Stimulated activated CD8-positive, alpha-beta memory T cell treated with anti-CD3 and anti-CD28 coated beads, Interleukin-7, amount 100 ng/mL, for 48 hours (primary cell): Measurements from ENCODE around the gene ZNF793.
A peak's percentile ranks its signal among the peaks of the same experiment; 100 is the strongest.

Experiments used
- DNase-seq, 2 donors: peaks; one replicate each; pipeline ENCODE4 v3.0.0-alpha.2; 2020; ENCODE audit warnings: low read depth in 1 of 2; ENCODE audit errors: extremely low read depth in 1 of 2

The ZNF793 gene

DNA sequence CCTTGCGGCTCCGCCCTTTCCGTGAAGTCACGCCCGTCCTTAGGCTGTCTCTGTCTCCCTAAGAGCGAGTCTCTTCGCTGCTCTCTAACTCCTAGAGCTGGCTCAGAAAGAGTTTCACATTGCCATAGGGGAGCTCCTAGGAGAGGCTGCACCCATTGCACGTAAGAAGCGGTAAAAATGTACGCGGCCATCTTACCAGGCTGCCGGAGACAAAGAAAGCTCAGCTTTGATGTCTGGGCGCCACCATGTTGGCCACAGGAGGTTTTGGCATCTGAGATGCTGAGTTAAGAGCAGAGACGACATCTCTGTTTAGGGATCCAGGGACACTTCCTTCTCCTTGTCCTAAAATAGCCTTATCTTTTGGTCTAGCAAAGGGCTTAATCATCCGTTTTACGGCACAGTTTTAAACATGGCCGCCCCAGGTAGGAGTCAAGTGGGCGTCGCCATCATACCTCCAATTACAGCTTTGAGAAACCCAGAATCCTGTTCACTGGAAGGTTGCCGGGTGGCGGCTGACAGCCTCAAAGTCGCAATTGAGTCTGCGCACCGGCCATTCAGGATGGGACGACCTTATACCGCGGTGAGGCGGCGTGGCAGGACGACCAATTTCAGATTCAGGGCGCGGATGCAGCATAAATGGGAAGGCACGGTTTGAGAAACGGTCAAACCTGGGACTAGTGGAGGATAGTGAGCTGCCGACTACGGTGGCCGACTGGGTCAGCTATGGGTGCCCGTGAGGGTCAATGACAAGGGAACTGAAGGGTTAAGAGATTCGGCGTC lies at the start of gene ZNF793:
Gene ZNF793 (plus strand): TSS at position 553 of the 780 bp plus-strand sequence. CDS start 16,501 bp downstream, outside the sequence.
- peak; percentile 36 to 66 for DNase-seq

DNA sequence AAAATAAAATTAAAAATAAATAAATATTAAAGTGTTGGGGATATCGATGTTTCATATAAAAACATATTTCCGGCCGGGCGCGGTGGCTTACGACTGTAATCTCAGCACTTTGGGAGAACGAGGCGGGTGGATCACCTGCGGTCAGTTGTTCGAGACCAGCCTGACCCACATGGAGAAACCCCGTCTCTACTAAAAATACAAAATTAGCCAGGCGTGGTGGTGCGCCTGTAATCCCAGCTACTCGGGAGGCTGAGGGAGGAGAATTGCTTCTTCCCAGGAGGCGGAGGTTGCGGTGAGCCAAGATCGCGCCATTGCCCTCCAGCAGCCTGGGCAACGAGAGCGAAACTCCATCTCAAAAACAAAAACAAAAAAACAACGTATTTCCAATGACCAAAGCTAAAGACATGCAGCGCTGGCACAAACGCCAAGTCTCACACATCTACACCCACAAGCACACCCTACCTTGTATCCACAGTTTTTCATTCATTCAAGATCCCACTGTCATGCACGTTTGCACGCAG lies 40.4 kb upstream of the ZNF793 start:
- DNase-seq: no peak

DNA sequence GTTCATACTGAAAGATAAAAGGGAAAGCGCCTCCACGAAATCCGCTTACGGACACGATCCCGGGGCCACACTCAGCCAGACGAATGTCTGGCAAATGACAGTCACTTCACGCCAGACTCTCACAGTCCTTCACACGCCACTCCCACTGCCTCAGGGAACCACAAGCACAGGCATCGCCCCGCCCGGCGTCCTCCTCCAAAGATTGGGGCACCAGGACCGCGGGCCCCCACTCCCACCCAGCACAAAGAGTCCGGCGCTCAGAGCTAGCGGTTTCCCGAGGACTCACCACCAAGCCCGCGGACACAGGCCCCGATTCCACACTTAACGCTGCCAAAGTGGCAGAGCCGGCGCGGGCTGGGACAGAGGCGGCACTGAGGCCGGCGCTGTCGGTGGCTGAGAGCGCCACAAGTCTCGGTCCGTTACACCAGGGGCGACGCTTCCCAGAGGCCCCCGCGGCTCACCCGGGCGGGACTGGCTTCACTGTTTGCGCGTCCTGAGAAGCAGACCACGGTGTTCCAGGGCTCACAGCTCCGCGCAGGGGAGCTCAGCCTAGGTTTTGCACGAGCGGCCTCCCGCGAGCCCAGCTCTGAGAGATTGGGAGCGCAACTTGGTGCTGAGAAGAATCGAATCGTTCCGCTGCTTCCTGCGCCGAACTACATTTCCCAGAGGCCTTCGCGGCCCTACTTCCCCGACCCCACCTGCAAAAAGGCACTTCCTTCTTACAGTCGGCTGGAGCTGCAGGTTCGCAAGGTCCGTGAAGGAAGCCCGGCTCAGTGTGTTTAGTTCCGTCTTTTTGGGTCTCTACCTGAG lies 39.7 kb upstream of the ZNF793 start, which contains the start of gene ZNF569:
Gene ZNF569 (minus strand): TSS at position 647 of the 810 bp plus-strand sequence. CDS start 22,523 bp downstream, outside the sequence.
- peak; percentile 66 to 81 for DNase-seq

DNA sequence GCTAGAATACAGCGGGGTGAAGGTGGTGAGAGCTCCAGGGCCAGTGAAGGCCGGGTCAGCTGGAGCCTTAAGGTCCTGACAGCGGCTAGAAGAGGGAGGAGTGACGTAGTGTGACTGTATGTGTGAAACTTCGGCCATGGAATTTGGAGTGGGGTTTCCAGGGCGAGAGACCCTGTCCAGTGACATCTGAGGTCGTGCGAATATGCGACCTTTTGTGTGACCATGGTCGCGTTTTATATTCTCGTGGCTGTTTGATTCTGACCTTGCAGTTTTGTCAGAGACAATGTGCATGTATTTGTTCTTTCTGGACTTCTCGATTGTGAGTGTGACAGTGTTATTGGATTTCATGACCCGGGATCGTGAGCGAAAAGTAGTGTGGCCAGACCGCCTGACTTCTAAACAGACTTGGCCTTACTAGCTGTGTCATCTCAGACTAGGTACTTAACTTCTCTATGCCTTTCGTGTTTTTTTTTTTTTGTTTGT lies 39.1 kb upstream of the ZNF793 start:
- no peak for DNase-seq

DNA sequence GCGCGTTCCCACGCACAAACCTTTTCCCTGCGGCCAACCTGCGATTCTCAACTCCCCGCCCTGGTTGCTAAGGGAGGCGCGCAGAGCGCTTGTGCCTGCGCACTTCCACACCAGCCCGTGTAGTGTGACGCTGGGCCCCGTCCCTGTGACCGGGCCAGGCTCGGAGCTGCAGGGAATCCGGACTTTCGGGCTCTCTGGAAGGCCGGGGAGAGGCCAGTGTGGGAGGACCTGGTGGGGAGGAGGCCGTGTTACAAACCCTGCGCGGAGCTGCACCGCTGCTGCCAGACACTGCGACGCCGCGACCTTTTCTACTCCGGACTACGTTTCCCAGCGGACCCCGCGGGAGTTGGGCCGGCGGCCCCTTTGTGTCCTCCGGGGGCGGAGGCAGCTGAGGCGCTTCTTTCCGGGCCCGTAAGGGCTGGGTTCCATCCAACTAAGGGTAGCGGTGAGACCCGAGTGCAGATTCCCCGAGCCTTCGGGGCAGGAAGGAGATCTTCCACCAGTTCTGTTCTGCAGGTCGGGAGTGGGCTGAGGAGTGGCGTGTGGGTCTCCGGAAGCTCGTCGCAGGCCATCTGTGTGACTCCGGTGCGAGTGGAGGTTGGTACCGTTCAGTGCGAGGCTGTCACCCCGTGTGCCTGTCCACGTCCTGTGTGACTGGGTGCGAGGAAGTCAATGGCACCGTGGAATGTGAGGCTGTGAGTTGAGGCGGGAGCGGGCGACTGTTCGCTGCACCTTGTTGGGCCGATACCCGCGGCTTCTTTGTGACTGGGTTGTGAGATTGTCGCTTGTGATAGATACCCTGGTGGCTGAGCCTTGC lies 37.6 kb upstream of the ZNF793 start, which contains the start of gene ZNF570:
Gene ZNF570 (plus strand): TSS at position 396 of the 817 bp plus-strand sequence. CDS start 999 bp downstream, outside the sequence.
- DNase-seq: peak; percentile 76

DNA sequence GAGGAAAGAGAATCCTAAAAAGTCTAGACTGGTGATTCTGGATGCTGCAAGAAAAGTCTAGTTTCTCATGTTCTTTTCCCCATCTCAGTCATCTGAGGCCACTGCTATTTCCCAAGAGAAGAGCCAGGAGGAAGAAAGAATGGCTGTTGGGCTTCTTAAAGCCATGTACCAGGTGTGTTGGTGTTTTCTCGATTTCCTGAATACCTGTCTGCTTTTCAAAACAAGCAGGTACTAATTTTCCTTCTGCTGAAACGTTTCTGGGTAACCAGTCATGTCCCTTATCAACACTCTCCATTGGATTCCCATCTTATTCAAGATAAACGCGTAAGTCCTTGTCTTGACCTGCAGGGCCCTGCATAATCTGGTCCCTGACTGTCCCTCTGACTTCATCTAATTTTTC lies 36.5 kb upstream of the ZNF793 start:
- DNase-seq: no peak

DNA sequence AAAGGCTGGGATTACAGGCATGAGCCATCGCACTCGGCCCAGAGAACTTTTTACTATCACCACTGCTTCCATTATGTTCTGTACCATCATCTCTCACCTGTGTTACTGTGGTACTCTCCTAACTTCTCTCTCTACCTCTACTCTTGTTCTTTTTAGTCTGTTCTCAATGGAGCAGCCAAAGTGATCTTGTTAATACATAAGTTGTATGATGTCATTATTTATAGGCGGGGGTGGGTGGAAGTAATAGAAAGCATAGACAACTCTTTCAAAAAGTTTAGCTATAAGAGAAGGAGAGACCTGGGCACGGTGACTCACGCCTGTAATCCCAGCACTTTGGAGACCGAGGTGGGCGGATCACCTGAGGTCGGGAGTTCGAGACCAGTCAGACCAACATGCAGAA lies 34.6 kb upstream of the ZNF793 start:
- no peak for DNase-seq

DNA sequence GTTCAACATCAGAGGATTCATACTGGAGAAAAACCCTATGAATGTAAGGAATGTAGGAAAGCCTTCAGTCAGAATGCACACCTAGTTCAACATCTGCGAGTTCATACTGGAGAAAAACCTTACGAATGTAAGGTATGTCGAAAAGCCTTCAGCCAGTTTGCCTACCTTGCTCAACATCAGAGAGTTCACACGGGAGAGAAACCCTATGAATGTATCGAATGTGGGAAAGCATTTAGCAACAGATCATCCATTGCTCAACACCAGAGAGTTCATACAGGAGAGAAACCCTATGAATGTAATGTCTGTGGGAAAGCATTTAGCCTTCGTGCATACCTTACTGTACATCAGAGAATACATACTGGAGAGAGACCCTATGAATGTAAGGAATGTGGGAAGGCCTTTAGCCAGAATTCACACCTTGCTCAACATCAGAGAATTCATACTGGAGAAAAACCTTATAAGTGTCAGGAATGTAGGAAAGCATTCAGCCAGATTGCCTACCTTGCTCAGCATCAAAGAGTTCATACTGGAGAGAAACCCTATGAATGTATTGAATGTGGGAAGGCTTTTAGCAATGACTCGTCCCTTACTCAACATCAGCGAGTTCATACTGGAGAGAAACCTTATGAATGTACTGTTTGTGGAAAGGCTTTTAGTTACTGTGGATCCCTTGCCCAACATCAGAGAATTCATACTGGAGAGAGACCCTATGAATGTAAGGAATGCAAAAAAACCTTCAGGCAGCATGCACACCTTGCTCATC lies 22.2 kb upstream of the ZNF793 start:
- no peak for DNase-seq

DNA sequence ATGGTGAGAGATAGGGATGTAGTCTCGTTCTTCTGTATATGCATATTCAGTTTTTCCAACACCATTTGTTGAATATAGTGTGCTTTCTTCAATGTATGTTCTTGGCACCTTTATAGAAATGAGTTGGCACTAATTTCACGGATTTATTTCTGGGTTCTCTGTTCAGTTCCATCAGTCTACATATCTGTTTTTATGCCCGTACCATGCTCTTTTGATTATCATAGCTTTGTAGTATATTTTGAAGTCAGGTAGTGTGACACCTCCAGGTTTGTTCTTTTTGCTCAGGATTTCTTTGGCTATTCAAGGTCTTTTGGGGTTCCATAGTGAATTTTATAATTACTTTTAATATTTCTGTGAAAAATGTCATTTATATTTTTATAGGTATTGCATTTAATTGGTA lies 14.5 kb upstream of the ZNF793 start:
- DNase-seq: no peak

DNA sequence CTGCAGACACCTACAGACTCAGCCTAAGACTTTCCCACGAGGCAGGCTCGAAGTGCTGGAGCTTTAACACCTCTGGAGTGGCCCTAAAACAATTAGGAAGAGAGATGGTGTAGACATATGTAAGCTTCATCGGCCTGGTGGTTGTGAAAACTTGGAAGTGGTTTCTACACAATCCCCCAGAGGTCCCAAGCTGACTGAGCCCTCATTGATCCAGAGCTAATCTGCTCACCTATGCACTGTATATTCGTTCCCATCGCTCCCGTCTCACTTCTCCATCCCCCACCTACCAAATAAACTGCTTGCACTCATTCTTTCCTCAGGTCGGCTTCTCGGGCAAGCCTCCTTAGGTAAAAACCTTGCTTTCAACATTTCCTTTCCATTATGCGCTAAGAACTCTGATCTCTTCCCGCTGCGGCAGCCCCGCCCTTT lies 767 bp upstream of the ZNF793 start:
- DNase-seq: no peak

DNA sequence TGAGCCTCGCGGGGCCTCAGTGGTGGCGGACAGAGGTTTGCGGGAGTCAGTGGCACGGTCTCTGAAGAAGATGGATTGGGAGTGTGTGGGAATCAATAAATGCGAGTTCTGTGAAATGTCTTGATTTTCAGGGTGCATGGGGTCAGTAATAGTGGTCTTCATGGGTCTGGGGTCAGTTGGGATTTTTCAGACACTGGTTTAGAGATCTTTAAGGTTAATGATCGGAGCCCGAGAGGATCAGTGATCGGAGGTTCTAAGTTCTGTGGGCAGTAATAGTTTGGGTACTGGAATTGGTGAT lies 377 bp downstream of the ZNF793 start:
- DNase-seq: no peak

DNA sequence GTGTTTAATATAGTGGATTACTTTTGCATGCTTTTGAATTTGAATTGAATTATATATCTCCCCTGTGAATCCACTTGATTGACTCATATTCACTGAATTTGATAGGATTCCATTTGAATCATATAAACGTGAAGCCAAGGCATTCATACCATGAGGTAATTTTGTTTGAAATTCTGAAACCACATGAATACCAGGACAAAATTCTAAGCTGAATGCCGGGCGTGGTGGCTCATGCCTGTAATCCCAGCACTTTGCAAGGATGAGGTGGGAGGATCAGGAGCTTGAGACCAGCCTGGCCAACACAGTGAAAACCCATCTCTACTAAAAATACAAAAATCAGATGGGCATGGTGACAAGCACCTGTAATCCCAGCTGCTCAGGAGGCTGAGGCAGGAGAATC lies 4.4 kb downstream of the ZNF793 start:
- DNase-seq: no peak

DNA sequence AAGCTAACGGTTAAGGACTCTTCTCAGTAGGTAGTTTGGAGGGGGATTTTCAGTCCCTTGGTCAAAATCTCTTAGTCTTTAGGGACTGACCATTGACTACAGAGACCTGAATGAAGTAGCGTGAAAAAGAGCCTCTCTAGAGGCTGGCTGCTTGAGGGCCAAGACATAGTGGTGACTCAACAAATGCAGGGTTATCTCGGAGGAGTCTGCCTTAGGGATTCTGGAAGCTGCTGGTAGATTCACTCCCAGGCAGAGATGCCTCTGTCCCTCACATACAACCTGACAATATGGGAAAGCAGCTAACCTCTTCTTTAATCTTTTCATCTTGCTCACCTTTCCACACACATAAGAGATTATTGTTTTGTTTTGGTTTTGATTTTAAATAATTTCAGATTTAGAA lies 5.1 kb downstream of the ZNF793 start:
- DNase-seq: no peak

DNA sequence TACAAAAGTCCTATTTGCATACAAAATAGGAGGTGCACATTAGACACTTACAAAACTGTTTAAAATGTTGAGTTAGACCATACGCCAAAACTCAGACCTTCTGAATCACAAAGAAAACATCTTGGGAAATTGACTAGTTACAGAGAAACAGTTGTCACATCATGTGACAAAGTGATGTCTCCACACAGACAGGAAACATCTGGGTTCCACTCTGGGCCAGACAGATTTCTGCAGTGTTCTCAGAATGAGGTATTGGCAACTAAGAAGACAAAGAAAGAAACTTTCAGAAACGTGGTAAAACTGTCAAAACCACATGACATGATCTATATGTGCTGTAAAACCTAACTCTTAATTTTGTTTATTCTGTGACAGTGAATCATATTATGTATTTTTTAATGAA lies 6.7 kb downstream of the ZNF793 start:
- DNase-seq: no peak

DNA sequence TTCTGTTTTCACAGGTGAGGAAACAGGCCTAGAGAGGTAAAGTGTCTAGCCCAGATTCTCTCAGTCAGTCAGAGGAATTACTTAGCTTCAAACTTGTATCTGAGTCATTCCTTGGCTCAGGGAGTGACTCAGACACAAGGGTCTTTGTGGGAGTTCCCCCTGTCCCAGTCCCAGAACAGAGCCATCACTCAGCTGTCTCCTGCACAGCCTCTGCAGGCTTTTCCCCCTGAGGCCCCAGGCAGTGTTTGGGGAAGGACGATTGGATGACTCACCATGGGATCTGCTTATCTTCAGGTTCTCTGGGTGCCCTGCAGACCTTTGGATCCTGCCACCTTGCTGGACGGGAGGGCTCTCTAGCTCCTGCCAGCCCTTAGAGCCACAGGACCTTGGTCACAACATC lies 13.2 kb downstream of the ZNF793 start:
- no peak for DNase-seq

DNA sequence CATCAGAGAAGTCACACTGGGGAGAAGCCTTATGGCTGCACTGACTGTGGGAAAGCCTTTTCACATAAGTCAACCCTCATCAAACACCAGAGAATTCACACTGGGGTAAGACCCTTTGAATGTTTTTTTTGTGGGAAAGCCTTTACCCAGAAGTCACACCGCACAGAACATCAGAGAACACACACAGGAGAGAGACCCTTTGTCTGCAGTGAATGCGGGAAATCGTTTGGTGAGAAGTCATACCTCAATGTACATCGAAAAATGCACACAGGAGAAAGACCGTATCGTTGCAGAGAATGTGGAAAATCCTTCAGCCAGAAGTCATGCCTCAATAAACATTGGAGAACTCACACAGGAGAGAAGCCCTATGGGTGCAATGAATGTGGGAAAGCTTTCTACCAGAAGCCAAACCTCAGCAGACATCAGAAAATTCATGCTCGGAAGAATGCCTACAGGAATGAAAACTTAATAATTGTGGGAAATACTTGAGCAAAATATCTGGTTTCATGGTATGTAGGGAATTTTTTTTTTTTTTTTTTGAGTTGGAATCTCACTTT lies 30.7 kb downstream of the ZNF793 start:
- DNase-seq: no peak

DNA sequence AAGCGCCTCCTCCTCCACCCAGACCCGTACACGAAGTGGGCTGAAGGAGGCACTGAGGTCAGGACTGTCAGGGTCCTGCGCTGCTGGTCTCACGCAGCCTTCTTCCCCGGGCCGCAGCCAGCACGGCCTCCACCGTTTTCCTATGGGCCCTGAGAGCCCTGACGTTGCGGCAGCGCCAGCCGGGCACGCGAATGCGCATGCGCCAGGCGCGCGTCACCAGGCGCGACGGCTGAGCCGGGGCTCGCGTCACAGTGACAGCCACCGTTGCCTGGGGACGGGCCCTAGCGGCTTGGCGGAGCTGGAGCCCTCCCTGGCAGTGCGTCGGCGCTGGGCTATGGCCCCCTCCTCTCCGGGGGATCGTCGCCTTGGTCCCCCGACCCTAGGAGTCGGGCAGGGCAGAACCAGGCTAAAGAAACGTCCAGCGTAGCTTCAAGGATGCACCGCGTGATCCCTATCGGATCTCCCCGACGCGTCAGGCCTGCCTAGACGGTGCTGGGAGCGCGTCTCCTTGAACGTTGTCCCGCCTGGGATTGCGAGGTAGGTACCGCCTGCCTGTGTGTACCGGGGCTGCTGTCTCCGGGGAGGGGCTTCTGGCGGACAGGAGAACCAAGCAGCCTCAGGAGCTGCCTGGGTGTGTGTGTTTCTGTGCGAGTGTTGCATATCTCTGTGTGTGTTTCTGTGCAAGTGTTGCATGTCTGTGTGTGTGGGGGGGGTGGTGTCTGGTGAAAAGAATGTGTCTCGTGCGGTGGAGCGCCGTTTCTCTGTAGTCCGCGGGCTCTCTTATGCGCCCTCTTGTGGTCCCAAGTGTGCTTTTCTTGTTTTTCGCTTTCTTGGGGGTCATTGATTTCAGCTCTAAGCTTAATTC lies 44.6 kb downstream of the ZNF793 start:
- peak; percentile 18 to 33 for DNase-seq

DNA sequence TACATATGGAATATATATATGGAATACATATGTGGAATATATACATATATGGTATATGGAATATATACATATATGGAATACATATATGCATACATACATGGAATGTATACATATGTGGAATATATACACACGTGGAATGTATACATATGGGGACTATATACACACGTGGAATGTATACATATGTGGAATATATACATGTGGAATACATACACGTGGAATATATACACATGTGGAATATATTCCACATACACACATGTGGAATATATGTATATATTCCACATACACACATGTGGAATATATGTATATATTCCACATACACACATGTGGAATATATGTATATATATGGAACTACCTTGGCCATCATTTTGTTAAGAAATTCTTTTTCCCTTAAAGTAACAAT lies 56.8 kb downstream of the ZNF793 start:
- no peak for DNase-seq
